SK-N-SH treated with all-trans-retinoic acid at 6 μM for 48 hours (cell line): ENCODE data around the gene FAM43B.

Experiments used
- GLIS3 ChIP-seq: fragments of 250-450 bp; sonication (Bioruptor Pico); IDR thresholded peaks from 2 replicates; pipeline ENCODE4 v1.5.0; 2020; ENCODE audit warnings: mild to moderate bottlenecking, moderate library complexity
- ISL1 ChIP-seq: fragments of 250-450 bp; sonication (Bioruptor Pico); IDR thresholded peaks from 2 replicates; pipeline ENCODE4 v2.1.2; 2022; ENCODE audit warnings: mild to moderate bottlenecking, moderate library complexity
- ZNF565 ChIP-seq: fragments of 450-650 bp; formaldehyde crosslinking; conservative IDR thresholded peaks from 2 replicates; pipeline ENCODE4 v1.5.0; 2020; ENCODE audit warnings: low read depth, mild to moderate bottlenecking, moderate library complexity
- TF ChIP-seq, protein P1 (sequence below): fragments of 250-450 bp; sonication (Bioruptor Pico); IDR thresholded peaks from 2 replicates; pipeline ENCODE4 v1.5.1; 2020; ENCODE audit warnings: low read depth, mild to moderate bottlenecking, moderate library complexity
- TF ChIP-seq, protein P2 (sequence below): fragments of 250-450 bp; sonication (Bioruptor Pico); IDR thresholded peaks from 2 replicates; pipeline ENCODE4 v1.8.0; 2020; ENCODE audit warnings: mild to moderate bottlenecking, moderate library complexity, borderline replicate concordance

DNA sequence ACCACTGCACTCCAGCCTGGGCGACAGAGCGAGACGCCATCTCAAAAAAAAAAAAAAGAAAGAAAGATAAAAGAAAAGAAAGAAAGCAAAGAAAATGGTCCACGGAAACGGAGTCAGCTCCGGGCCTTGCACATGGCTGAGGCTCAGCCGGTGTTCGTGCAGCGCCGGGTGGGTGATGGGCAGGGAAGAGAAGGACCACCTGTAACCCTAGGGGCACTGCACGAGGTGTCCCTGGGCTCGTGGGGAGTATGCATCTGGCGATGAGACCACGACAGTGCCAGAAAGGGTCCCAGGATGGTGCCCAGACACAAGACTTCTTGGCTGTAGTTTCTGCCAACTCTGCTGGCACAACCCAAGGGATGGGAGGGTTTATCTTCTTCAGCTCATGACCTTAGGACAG, 42.4 kb downstream of the FAM43B start:
- TF ChIP-seq, protein P1, sequence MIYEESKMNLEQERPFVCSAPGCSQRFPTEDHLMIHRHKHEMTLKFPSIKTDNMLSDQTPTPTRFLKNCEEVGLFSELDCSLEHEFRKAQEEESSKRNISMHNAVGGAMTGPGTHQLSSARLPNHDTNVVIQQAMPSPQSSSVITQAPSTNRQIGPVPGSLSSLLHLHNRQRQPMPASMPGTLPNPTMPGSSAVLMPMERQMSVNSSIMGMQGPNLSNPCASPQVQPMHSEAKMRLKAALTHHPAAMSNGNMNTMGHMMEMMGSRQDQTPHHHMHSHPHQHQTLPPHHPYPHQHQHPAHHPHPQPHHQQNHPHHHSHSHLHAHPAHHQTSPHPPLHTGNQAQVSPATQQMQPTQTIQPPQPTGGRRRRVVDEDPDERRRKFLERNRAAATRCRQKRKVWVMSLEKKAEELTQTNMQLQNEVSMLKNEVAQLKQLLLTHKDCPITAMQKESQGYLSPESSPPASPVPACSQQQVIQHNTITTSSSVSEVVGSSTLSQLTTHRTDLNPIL (CRISPR knock-in tag), result no peak
- TF ChIP-seq ZNF565 (CRISPR knock-in tag), result no peak
- no peak for TF ChIP-seq ISL1 (CRISPR knock-in tag)
- TF ChIP-seq, protein P2, sequence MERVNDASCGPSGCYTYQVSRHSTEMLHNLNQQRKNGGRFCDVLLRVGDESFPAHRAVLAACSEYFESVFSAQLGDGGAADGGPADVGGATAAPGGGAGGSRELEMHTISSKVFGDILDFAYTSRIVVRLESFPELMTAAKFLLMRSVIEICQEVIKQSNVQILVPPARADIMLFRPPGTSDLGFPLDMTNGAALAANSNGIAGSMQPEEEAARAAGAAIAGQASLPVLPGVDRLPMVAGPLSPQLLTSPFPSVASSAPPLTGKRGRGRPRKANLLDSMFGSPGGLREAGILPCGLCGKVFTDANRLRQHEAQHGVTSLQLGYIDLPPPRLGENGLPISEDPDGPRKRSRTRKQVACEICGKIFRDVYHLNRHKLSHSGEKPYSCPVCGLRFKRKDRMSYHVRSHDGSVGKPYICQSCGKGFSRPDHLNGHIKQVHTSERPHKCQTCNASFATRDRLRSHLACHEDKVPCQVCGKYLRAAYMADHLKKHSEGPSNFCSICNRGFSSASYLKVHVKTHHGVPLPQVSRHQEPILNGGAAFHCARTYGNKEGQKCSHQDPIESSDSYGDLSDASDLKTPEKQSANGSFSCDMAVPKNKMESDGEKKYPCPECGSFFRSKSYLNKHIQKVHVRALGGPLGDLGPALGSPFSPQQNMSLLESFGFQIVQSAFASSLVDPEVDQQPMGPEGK (CRISPR knock-in tag), result no peak
- no peak for TF ChIP-seq GLIS3 (CRISPR knock-in tag)
